Glomerular endothelial cell (primary cell): ENCODE results near the gene KCTD11. TPM values are rescaled to one million over a fixed set of nuclear protein-coding genes. Genes with fewer than 3 reads are reported as not detected.
A peak's percentile ranks its signal among the peaks of the same experiment; 100 is the strongest.

Experiments used
- DNase-seq: peaks from one replicate; pipeline ENCODE4 v3.0.0-alpha.2; 2011; ENCODE audit warnings: low read depth, low spot score; ENCODE audit errors: extremely low read depth
- total RNA-seq: library from RNA; depleted of rRNA; stranded (reverse); fragments of >200 nt; gene quantifications from 2 replicates; pipeline ENCODE4 v1.2.3, GENCODE V29; 2015

Gene KCTD11
- total RNA-seq = 7.1 and 8.5 TPM in 2 replicates

- no peak for DNase-seq
Observed at GRCh38 chr17:7351665-7352502, at the start of gene KCTD11. Gene KCTD11, plus strand, starts transcription at chr17:7352162.

GRCh38 chr17:7304179-7304578, 47.8 kb upstream of the KCTD11 start:
- no peak for DNase-seq

GRCh38 chr17:7306911-7307685, 44.9 kb upstream of the KCTD11 start, which contains the start of gene EIF5A:
Gene EIF5A, plus strand, starts transcription at chr17:7307628. Its CDS starts 2,008 bp downstream, at chr17:7309636.
- peak; percentile 100 for DNase-seq

- DNase-seq = no peak
Observed at GRCh38 chr17:7307686-7308624, 44.0 kb upstream of the KCTD11 start.

GRCh38 chr17:7308625-7309433, 43.1 kb upstream of the KCTD11 start:
- DNase-seq = peak; percentile 36

- no peak for DNase-seq
Observed at GRCh38 chr17:7309628-7310027, 42.3 kb upstream of the KCTD11 start.

GRCh38 chr17:7311110-7311705, 40.8 kb upstream of the KCTD11 start:
- no peak for DNase-seq

- DNase-seq = no peak
Observed at GRCh38 chr17:7312432-7313087, 39.4 kb upstream of the KCTD11 start.

GRCh38 chr17:7313088-7313889, 38.7 kb upstream of the KCTD11 start:
- DNase-seq = no peak

- DNase-seq = no peak
Observed at GRCh38 chr17:7313890-7314718, 37.9 kb upstream of the KCTD11 start.

GRCh38 chr17:7314719-7315569, 37.0 kb upstream of the KCTD11 start, which contains the start of gene GPS2:
Gene GPS2, minus strand, starts transcription at chr17:7315360. Its CDS starts 308 bp downstream, at chr17:7315052.
- DNase-seq = no peak

- DNase-seq = no peak
Observed at GRCh38 chr17:7315570-7316235, 36.3 kb upstream of the KCTD11 start.

GRCh38 chr17:7317161-7317803, 34.7 kb upstream of the KCTD11 start:
- no peak for DNase-seq

GRCh38 chr17:7318121-7318860, 33.7 kb upstream of the KCTD11 start:
- DNase-seq = no peak
